ENCODE measurements around the gene MRPS21. TPM values are rescaled to one million over a fixed set of nuclear protein-coding genes. Genes with fewer than 3 reads are reported as not detected.

MRPS21 gene
- total and polyA plus RNA-seq, 2 of the 8 experiments (the other 6 are each of a cell fraction or from before 2014, with no cell fraction given) = 81.9 to 99.8 TPM

- TF ChIP-seq RBBP5 (IDR thresholded peaks at IDR 0.05; ENCODE audit: borderline replicate concordance, low read depth, low read length) (peak; percentile 66; the same call in 1 of the 2 replicates), TCF12 (IDR thresholded peaks at IDR 0.05; ENCODE audit: low read depth, low read length) (0 out of 2 replicates have a peak, but pooled peaks have one; percentile 14), TBP (IDR thresholded peaks at IDR 0.05; ENCODE audit: low read depth, low read length) (peak; percentile 57), EP300 (IDR thresholded peaks at IDR 0.05; ENCODE audit: borderline replicate concordance in 1 of 2, low read depth in 2 of 2, low read length in 2 of 2) (no peak), POLR2A (IDR thresholded peaks at IDR 0.05; ENCODE audit: control extremely low read depth in 1 of 2, low read depth in 2 of 2, low read length in 2 of 2) (peak in 1 of 2 experiments; percentile 23; a peak in 2 of 3 replicates), CBX8 (IDR thresholded peaks at IDR 0.05; ENCODE audit: borderline replicate concordance, low read depth, low read length) (no peak), HDAC6 (IDR thresholded peaks at IDR 0.05; ENCODE audit: low read depth, low read length) (no peak), SIX5 (IDR thresholded peaks at IDR 0.05; ENCODE audit: low read depth, low read length) (no peak), ASH2L (IDR thresholded peaks at IDR 0.05; ENCODE audit: low read length) (peak; percentile 74), ATF2 (IDR thresholded peaks at IDR 0.05; ENCODE audit: low read length) (no peak), ZNF274 (IDR thresholded peaks at IDR 0.05; ENCODE audit: borderline replicate concordance, extremely low read depth, low read length) (no peak), BCL11A (IDR thresholded peaks at IDR 0.05; ENCODE audit: low read depth in 2 of 2, low read length in 2 of 2) (no peak), POLR2AphosphoS5 (IDR thresholded peaks at IDR 0.05; ENCODE audit: low read depth, low read length) (peak; percentile 66), GABPA (IDR thresholded peaks at IDR 0.05; ENCODE audit: borderline replicate concordance, insufficient read depth, low read length) (no peak), SUZ12 (IDR thresholded peaks at IDR 0.05; ENCODE audit: low read length) (0 out of 2 replicates have a peak, but pooled peaks have one; percentile 24), KDM5A (IDR thresholded peaks at IDR 0.05; ENCODE audit: low read length) (no peak), KDM4A (IDR thresholded peaks at IDR 0.05; ENCODE audit: low read depth, low read length, severe bottlenecking) (peak; percentile 43), TAF1 (IDR thresholded peaks at IDR 0.05; ENCODE audit: low read depth, low read length) (peak; percentile 55), SIRT6 (IDR thresholded peaks at IDR 0.05; ENCODE audit: low read length) (no peak), BACH1 (IDR thresholded peaks at IDR 0.05; ENCODE audit: low read length) (no peak), GTF2F1 (IDR thresholded peaks at IDR 0.05; ENCODE audit: borderline replicate concordance, low read depth, low read length) (no peak), BRCA1 (IDR thresholded peaks at IDR 0.05; ENCODE audit: low read depth, low read length) (no peak), YY1 (IDR thresholded peaks at IDR 0.05; ENCODE audit: low read depth, low read length) (no peak)
These were observed 35.8 kb upstream of the MRPS21 start, which contains the start of gene CA14 (continued) for GRCh38 chr1:150257624-150258585.

All from H1 (cell line).